Measurements from ENCODE around the gene ARF4.
"Not testable (repeated sequence)": the region's sequence is repeated elsewhere in the genome, so short reads cannot be mapped to it uniquely, and the experiment has no call there.

The ARF4 gene

GRCh38 chr3:57597127-57597923 lies at the start of gene ARF4:
Gene ARF4 (minus strand): TSS chr3:57597344. CDS start chr3:57597140, 204 bp downstream.
- peak; percentile 92 for DNase-seq

GRCh38 chr3:57646723-57647122 lies 49.6 kb upstream of the ARF4 start:
- no peak for DNase-seq

GRCh38 chr3:57644740-57645139 lies 47.6 kb upstream of the ARF4 start:
- DNase-seq: no peak

- no peak for DNase-seq
These were observed 40.2 kb upstream of the ARF4 start for GRCh38 chr3:57637391-57637790.

GRCh38 chr3:57634259-57634658 lies 37.1 kb upstream of the ARF4 start:
- DNase-seq: not testable (repeated sequence)

- peak; percentile 44 for DNase-seq
These were observed 30.8 kb upstream of the ARF4 start for GRCh38 chr3:57627976-57628375.

GRCh38 chr3:57624801-57625200 lies 27.7 kb upstream of the ARF4 start:
- DNase-seq: no peak

GRCh38 chr3:57622362-57622761 lies 25.2 kb upstream of the ARF4 start:
- no peak for DNase-seq

GRCh38 chr3:57617739-57618138 lies 20.6 kb upstream of the ARF4 start:
- no peak for DNase-seq

GRCh38 chr3:57616233-57616632 lies 19.1 kb upstream of the ARF4 start:
- no peak for DNase-seq

- not testable (repeated sequence) for DNase-seq
These were observed 14.7 kb upstream of the ARF4 start for GRCh38 chr3:57611870-57612269.

GRCh38 chr3:57605683-57606082 lies 8.5 kb upstream of the ARF4 start:
- no peak for DNase-seq

GRCh38 chr3:57604971-57605370 lies 7.8 kb upstream of the ARF4 start:
- no peak for DNase-seq

- no peak for DNase-seq
These were observed 3.1 kb upstream of the ARF4 start for GRCh38 chr3:57600195-57600594.

- DNase-seq: no peak
These were observed 1.7 kb upstream of the ARF4 start for GRCh38 chr3:57598765-57599360.

GRCh38 chr3:57596495-57597126 lies 533 bp downstream of the ARF4 start:
- no peak for DNase-seq

GRCh38 chr3:57594576-57594975 lies 2.6 kb downstream of the ARF4 start:
- DNase-seq: no peak

- no peak for DNase-seq
These were observed 3.0 kb downstream of the ARF4 start for GRCh38 chr3:57594144-57594543.

- no peak for DNase-seq
These were observed 4.8 kb downstream of the ARF4 start for GRCh38 chr3:57592306-57592705.

GRCh38 chr3:57587905-57588304 lies 9.2 kb downstream of the ARF4 start:
- no peak for DNase-seq

- DNase-seq: no peak
These were observed 10.4 kb downstream of the ARF4 start for GRCh38 chr3:57586778-57587177.

- DNase-seq: no peak
These were observed 13.6 kb downstream of the ARF4 start for GRCh38 chr3:57583544-57583943.

- no peak for DNase-seq
These were observed 14.5 kb downstream of the ARF4 start for GRCh38 chr3:57582474-57583168.

GRCh38 chr3:57577801-57578200 lies 19.3 kb downstream of the ARF4 start:
- no peak for DNase-seq

Data from NCI-H1105 (cell line).